BJ (cell line): ENCODE measurements around the gene IPO5. TPM values are rescaled to one million over a fixed set of nuclear protein-coding genes. Genes with fewer than 3 reads are reported as not detected.
"Not testable (repeated sequence)": the region's sequence is repeated elsewhere in the genome, so short reads cannot be mapped to it uniquely, and the experiment has no call there.

Experiments used
- CTCF ChIA-PET: fragments of 350-600 bp; formaldehyde crosslinking; extraction: SDS; loops from one replicate; lab custom pipeline; 2021; ENCODE audit warnings: antibody characterized with exemption, inconsistent platforms; lab: Yijun Ruan, JAX
- POLR2A ChIA-PET: fragments of 300-600 bp; sonication (Branson Sonifier 250); formaldehyde crosslinking; extraction: SDS; loops from one replicate; lab custom pipeline; 2021; ENCODE audit warnings: antibody characterized with exemption; lab: Charles Lee
- DNase-seq: peaks from one replicate; pipeline ENCODE4 v3.0.0-alpha.2; 2011; ENCODE audit warnings: low read depth
- H3K27me3 ChIP-seq: 2 replicates; pipeline ENCODE4 v1.6.0; 2011; ENCODE audit warnings: low read length; ENCODE audit not compliant: control insufficient read depth, insufficient read depth
- H3K36me3 ChIP-seq: 2 replicates; pipeline ENCODE4 v1.5.1; 2011; ENCODE audit warnings: low read length; ENCODE audit not compliant: control insufficient read depth, insufficient read depth
- H3K4me3 ChIP-seq: 2 replicates; pipeline ENCODE4 v1.5.1; 2011; ENCODE audit warnings: low read depth, mild to moderate bottlenecking, control low read depth, low read length
- polyA plus RNA-seq: library from polyadenylated mRNA; depleted of rRNA; stranded (reverse); fragments of >200 nt; gene quantifications from 2 replicates; pipeline ENCODE4 v1.2.3, GENCODE V29; 2011
- TF ChIP-seq, protein P1 (sequence below): IDR thresholded peaks from 2 replicates; pipeline ENCODE4 v1.5.1; 2011; ENCODE audit warnings: low read depth, mild to moderate bottlenecking, control low read depth, inconsistent platforms, low read length, moderate library complexity; ENCODE audit not compliant: insufficient read depth

Gene IPO5
- polyA plus RNA-seq, 1 experiment = 137 TPM

DNA sequence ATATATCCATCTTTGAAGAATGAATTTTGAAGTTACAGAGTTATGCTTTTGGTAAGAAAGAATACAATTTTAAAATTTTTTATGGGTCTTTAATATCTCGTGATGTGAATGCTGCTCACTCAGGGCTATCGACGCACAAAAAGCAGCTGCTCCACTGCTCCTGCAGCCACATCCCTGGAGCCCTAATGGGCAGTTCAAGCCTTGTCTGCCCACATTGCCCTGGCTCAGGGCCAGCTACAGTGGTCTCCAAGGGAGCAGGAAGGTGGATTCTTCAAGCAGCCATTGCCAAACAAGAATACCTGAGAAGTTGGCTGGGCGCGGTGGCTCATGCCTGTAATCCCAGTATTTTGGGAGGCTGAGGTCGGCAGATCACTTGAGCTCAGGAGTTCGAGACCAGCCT is 85.8 kb downstream of the IPO5 start:
- no peak for DNase-seq
- H3K4me3 ChIP-seq = no peak overlapping the region
- TF ChIP-seq, protein P1, sequence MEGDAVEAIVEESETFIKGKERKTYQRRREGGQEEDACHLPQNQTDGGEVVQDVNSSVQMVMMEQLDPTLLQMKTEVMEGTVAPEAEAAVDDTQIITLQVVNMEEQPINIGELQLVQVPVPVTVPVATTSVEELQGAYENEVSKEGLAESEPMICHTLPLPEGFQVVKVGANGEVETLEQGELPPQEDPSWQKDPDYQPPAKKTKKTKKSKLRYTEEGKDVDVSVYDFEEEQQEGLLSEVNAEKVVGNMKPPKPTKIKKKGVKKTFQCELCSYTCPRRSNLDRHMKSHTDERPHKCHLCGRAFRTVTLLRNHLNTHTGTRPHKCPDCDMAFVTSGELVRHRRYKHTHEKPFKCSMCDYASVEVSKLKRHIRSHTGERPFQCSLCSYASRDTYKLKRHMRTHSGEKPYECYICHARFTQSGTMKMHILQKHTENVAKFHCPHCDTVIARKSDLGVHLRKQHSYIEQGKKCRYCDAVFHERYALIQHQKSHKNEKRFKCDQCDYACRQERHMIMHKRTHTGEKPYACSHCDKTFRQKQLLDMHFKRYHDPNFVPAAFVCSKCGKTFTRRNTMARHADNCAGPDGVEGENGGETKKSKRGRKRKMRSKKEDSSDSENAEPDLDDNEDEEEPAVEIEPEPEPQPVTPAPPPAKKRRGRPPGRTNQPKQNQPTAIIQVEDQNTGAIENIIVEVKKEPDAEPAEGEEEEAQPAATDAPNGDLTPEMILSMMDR = no peak
- H3K27me3 ChIP-seq = peaks cover 2% of the 10 kb centered on the region; the same call in 1 of the 2 replicates
- ChIA-PET POLR2A (no interaction called here), CTCF (interaction anchor here (0.7 kb wide), 1 partner anchor 8 kb away, joined by 3 read pairs; no protein-coding TSS in a partner anchor)
- no peaks in the 10 kb centered on the region for H3K36me3 ChIP-seq

DNA sequence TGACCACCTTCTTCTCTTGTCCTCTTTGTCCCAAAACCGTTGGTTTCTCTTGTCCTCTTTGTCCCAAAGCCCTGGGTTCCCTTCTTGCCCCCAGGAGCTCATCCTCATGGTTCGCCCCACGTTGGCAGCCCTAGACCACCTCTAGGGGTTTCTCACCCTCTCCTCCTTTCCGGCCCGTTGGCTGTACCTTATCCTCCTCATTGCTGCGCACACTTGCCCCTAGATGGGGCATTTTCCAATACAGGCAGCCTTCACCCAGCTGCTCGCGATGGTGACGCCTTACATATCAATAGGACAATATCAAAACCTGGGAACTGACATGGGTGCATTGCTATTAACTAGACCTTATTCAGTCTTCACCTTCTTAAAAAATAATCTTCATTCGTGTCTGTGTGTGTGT is 86.5 kb downstream of the IPO5 start:
- ChIA-PET CTCF (interaction anchor here (0.7 kb wide), 1 partner anchor 8 kb away, joined by 3 read pairs; no protein-coding TSS in a partner anchor), POLR2A (no interaction called here)
- TF ChIP-seq, protein P1 = no peak
- no peaks in the 10 kb centered on the region for H3K36me3 ChIP-seq
- H3K4me3 ChIP-seq = no peak overlapping the region
- peaks cover 2% of the 10 kb centered on the region; the same call in 1 of the 2 replicates for H3K27me3 ChIP-seq
- DNase-seq = no peak

DNA sequence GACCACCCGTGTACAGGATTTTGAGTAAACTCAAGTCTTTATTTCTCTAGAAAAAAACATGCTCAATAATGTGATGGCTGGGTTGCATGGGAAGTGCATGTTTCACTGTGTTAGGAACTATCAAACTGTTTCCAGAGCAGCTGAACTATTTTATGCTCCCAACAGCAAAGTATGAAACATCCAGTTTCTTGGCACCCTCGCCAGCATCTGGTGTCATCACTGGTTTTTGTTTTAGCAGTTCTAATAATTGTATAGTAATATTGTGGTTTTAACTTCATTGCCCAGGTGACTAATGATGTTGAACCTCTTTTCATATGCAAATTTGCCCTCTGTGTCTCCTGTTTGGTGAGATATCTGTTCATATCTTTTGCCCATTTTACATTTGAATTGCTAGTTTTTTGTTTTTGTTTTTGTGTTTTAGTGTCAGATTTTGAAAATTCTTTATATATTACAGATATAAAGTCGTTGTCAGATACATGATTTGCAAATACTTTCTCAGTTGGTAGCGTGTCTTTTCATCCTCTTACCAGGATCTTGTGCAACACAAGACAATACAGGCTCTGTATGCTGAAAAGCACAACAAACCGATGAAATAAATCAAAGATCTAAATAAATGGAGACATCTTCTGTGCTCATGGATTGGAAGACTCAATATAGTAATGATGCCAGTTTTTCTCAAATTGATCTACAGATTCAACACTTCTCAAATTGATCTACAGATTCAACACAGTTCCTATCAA is 87.8 kb downstream of the IPO5 start:
- no peaks in the 10 kb centered on the region for H3K36me3 ChIP-seq
- TF ChIP-seq, protein P1 = no peak
- CTCF ChIA-PET = no interaction called here
- POLR2A ChIA-PET = no interaction called here
- no peaks in the 10 kb centered on the region for H3K27me3 ChIP-seq
- H3K4me3 ChIP-seq = no peak overlapping the region
- no peak for DNase-seq

DNA sequence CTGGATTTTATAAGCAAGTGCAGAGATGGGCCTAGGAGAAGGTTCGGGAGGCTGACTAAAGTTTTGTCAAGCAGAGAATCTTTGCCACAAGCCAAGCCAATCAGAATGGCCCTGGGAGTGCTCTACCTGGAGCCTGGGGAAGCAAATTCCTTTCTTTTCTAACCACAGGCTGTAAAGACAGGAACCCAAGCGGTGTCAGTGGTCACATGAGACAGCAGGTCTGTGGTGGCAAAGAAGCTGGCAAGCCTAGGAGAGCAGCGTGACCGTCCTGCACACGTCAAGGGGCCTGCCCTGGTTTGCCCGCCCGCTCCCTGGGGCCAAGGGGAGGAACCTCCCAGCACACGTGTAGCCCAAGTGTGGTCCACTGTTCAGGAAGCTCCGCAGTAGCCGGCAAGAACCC is 90.8 kb downstream of the IPO5 start:
- CTCF ChIA-PET = interaction anchor here (0.8 kb wide), 1 partner anchor 11 kb away, joined by 3 read pairs; no protein-coding TSS in a partner anchor
- no peak for DNase-seq
- TF ChIP-seq, protein P1 = no peak
- Histone ChIP-seq H3K36me3 (no peaks in the 10 kb centered on the region), H3K27me3 (no peaks in the 10 kb centered on the region), H3K4me3 (no peak overlapping the region)
- POLR2A ChIA-PET = no interaction called here

DNA sequence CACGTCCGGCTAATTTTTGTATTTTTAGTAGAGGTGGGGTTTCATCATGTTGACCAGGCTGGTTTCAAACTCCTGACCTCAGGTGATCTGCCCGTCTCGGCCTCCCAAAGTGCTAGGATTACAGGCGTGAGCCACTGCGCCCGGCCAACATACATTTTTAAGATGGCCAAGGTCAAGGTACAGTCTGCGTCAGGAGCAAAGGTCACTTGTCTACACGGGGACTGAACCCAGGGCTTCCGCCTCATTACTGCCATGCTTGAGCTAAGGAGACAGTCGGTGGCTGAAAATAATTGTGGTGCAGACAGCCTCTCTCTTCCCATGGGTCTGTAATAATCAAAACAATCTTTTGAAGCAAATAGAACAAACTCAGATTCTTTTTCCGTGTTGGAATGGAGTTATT is 94.3 kb downstream of the IPO5 start:
- DNase-seq, H3K36me3 ChIP-seq, POLR2A ChIA-PET, CTCF ChIA-PET, H3K4me3 ChIP-seq, H3K27me3 ChIP-seq: not testable (repeated sequence)
